Large intestine (tissue), 3 donors: ENCODE results near the gene PAM16. TPM values are rescaled to one million over a fixed set of nuclear protein-coding genes. Genes with fewer than 3 reads are reported as not detected.
A peak's percentile ranks its signal among the peaks of the same experiment; 100 is the strongest.

Source experiments
- DNase-seq, 2 donors: peaks; one replicate each; pipeline versions ENCODE4 v3.0.0 to v3.0.0-alpha.2; 2013
- H3K27ac ChIP-seq: one replicate; pipeline ENCODE4 v1.5.1; 2013; ENCODE audit warnings: low read length
- H3K27me3 ChIP-seq: 2 replicates; pipeline ENCODE4 v1.6.1; 2013; ENCODE audit warnings: low read length; ENCODE audit not compliant: control insufficient read depth, insufficient read depth
- H3K36me3 ChIP-seq: 2 replicates; pipeline ENCODE4 v1.6.1; 2013; ENCODE audit warnings: low read length; ENCODE audit not compliant: control insufficient read depth, insufficient read depth
- H3K4me1 ChIP-seq: one replicate; pipeline ENCODE4 v1.6.1; 2013; ENCODE audit warnings: low read length; ENCODE audit not compliant: control insufficient read depth, insufficient read depth
- H3K4me3 ChIP-seq: one replicate; pipeline ENCODE4 v1.5.1; 2013; ENCODE audit warnings: low read length
- H3K9me3 ChIP-seq: one replicate; pipeline ENCODE4 v1.6.1; 2013; ENCODE audit warnings: mild to moderate bottlenecking, low read depth, low read length, moderate library complexity; ENCODE audit not compliant: control insufficient read depth
- WGBS: methylation state at CpG from one replicate; pipeline ENCODE4 v1.1.5; 2013; ENCODE audit warnings: low lambda C conversion rate; ENCODE audit not compliant: insufficient coverage; 5-methylcytosine and 5-hydroxymethylcytosine counted together
- polyA plus RNA-seq: library from polyadenylated mRNA; unstranded; fragments of 120-200 nt; gene quantifications from one replicate; pipeline ENCODE4 v1.2.1, GENCODE V29; 2013

The PAM16 gene
- polyA plus RNA-seq, 1 donor, result 37.9 TPM

GRCh38 chr16:4317532-4318450, 33.3 kb downstream of the PAM16 start:
- Histone ChIP-seq H3K36me3 (no peaks in the 10 kb centered on the region), H3K9me3 (no peaks in the 10 kb centered on the region), H3K27ac (peak overlapping the region; percentile 32), H3K4me3 (peak overlapping the region; percentile 50), H3K27me3 (peaks cover 17% of the 10 kb centered on the region), H3K4me1 (peaks cover 66% of the 10 kb centered on the region)
- WGBS, result no CpG with 5 or more reads among the region's 12 CpGs
- no peak for DNase-seq

GRCh38 chr16:4316864-4317531, 34.1 kb downstream of the PAM16 start:
- no peaks in the 10 kb centered on the region for H3K36me3 ChIP-seq
- H3K27me3 ChIP-seq, result peaks cover 17% of the 10 kb centered on the region
- peak overlapping the region; percentile 50 for H3K4me3 ChIP-seq
- peak overlapping the region; percentile 32 for H3K27ac ChIP-seq
- H3K9me3 ChIP-seq, result no peaks in the 10 kb centered on the region
- WGBS, result no CpG with 5 or more reads among the region's 20 CpGs
- no peak for DNase-seq
- H3K4me1 ChIP-seq, result peaks cover 62% of the 10 kb centered on the region

- DNase-seq, result peak in 1 of 2 donors; percentile 41
- H3K36me3 ChIP-seq, result no peaks in the 10 kb centered on the region
- H3K9me3 ChIP-seq, result no peaks in the 10 kb centered on the region
- H3K27me3 ChIP-seq, result peaks cover 17% of the 10 kb centered on the region
- H3K27ac ChIP-seq, result peak overlapping the region; percentile 32
- no CpG with 5 or more reads among the region's 93 CpGs for WGBS
- peak overlapping the region; percentile 50 for H3K4me3 ChIP-seq
- peaks cover 62% of the 10 kb centered on the region for H3K4me1 ChIP-seq
Measured at GRCh38 chr16:4316108-4316863, 34.8 kb downstream of the PAM16 start.

GRCh38 chr16:4315186-4316107, 35.7 kb downstream of the PAM16 start, which contains the start of gene GLIS2:
Gene GLIS2 (plus strand): TSS chr16:4316067. CDS start chr16:4332281, 16,214 bp downstream.
- H3K27me3 ChIP-seq, result peaks cover 17% of the 10 kb centered on the region
- peaks cover 58% of the 10 kb centered on the region for H3K4me1 ChIP-seq
- DNase-seq, result peak; percentile 69 to 76
- no CpG with 5 or more reads among the region's 115 CpGs for WGBS
- no peaks in the 10 kb centered on the region for H3K9me3 ChIP-seq
- peak within 1 kb of the TSS; percentile 78 for H3K4me3 ChIP-seq
- H3K27ac ChIP-seq, result peak within 1 kb of the TSS; percentile 85
- no peaks in the 10 kb centered on the region for H3K36me3 ChIP-seq

GRCh38 chr16:4314532-4315185, 36.5 kb downstream of the PAM16 start:
- Histone ChIP-seq H3K27me3 (peaks cover 17% of the 10 kb centered on the region), H3K36me3 (no peaks in the 10 kb centered on the region), H3K27ac (peak overlapping the region; percentile 85), H3K4me1 (peaks cover 56% of the 10 kb centered on the region), H3K9me3 (no peaks in the 10 kb centered on the region), H3K4me3 (peak overlapping the region; percentile 78)
- DNase-seq, result peak in 1 of 2 donors; percentile 69
- no CpG with 5 or more reads among the region's 33 CpGs for WGBS

- no CpG with 5 or more reads among the region's 43 CpGs for WGBS
- H3K27ac ChIP-seq, result peak overlapping the region; percentile 85
- peaks cover 17% of the 10 kb centered on the region for H3K27me3 ChIP-seq
- H3K36me3 ChIP-seq, result no peaks in the 10 kb centered on the region
- peak overlapping the region; percentile 17 for H3K4me3 ChIP-seq
- peak; percentile 86 to 91 for DNase-seq
- peaks cover 49% of the 10 kb centered on the region for H3K4me1 ChIP-seq
- H3K9me3 ChIP-seq, result no peaks in the 10 kb centered on the region
Measured at GRCh38 chr16:4313563-4314531, 37.3 kb downstream of the PAM16 start.

GRCh38 chr16:4309833-4310266, 41.3 kb downstream of the PAM16 start:
- peak in 1 of 2 donors; percentile 58 for DNase-seq
- WGBS, result no CpG with 5 or more reads among the region's 11 CpGs
- H3K9me3 ChIP-seq, result no peaks in the 10 kb centered on the region
- H3K27ac ChIP-seq, result no peak overlapping the region
- H3K4me1 ChIP-seq, result peaks cover 40% of the 10 kb centered on the region
- no peaks in the 10 kb centered on the region for H3K36me3 ChIP-seq
- peaks cover 9% of the 10 kb centered on the region for H3K27me3 ChIP-seq
- no peak overlapping the region for H3K4me3 ChIP-seq

GRCh38 chr16:4309102-4309832, 41.9 kb downstream of the PAM16 start:
- WGBS, result no CpG with 5 or more reads among the region's 14 CpGs
- Histone ChIP-seq H3K4me1 (peaks cover 36% of the 10 kb centered on the region), H3K27ac (no peak overlapping the region), H3K4me3 (no peak overlapping the region), H3K27me3 (peaks cover 3% of the 10 kb centered on the region), H3K36me3 (no peaks in the 10 kb centered on the region), H3K9me3 (no peaks in the 10 kb centered on the region)
- no peak for DNase-seq
